ENCODE measurements around the gene GIMAP1.
"Not testable (repeated sequence)": the region's sequence is repeated elsewhere in the genome, so short reads cannot be mapped to it uniquely, and the experiment has no call there.

Gene GIMAP1

GRCh38 chr7:150716368-150716767, at the start of gene GIMAP1:
Gene GIMAP1, plus strand, starts transcription at chr7:150716613. Its CDS starts 2,435 bp downstream, at chr7:150719048.
- no peak for DNase-seq

DNA sequence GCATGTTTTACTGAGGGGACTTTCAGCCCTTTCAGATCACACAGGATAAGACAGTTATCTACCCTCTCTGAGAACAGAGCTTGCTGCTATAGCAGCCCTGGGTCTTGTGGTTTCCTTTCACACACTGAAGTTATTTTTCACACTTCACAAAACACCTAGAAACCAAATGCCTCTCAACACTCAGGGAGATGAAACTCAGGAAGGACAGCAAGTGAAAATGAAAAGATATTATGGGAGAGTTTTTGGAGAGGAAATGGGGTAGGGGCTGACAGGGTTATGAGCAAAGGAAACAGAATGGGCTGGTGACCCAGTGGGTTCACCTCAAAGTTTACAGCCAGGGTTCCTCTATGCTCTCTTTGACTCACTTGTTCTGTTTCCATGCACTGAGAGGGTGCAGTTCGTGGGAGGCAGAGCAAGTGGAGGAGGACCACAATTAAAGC, 47.9 kb upstream of the GIMAP1 start:
- DNase-seq: no peak

- no peak for DNase-seq
Measured at GRCh38 chr7:150668977-150669376, 47.4 kb upstream of the GIMAP1 start.

GRCh38 chr7:150671798-150672585, 44.4 kb upstream of the GIMAP1 start:
- not testable (repeated sequence) for DNase-seq

GRCh38 chr7:150675714-150676113, 40.7 kb upstream of the GIMAP1 start:
- no peak for DNase-seq

GRCh38 chr7:150676276-150676675, 40.1 kb upstream of the GIMAP1 start:
- DNase-seq: not testable (repeated sequence)

DNA sequence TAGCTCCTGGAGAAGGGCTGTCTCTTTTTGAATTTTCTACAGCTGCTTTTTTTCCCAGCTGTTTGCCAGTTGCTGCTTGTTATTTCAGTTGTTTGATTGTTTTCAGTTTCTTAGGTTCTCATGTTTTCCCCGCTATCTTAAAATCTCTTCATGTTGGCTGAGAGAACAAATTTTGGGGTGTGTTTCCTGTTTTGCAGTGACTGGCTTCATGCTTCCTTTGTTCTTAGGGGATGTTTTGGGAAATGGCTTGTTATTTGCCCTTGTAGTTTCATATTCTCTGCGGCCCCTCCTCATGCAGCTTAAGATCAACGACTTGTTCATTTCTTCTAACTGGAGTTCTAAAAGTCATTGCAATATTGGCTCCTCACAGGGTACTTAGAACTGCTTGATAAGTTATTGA, 39.6 kb upstream of the GIMAP1 start:
- DNase-seq: not testable (repeated sequence)

DNA sequence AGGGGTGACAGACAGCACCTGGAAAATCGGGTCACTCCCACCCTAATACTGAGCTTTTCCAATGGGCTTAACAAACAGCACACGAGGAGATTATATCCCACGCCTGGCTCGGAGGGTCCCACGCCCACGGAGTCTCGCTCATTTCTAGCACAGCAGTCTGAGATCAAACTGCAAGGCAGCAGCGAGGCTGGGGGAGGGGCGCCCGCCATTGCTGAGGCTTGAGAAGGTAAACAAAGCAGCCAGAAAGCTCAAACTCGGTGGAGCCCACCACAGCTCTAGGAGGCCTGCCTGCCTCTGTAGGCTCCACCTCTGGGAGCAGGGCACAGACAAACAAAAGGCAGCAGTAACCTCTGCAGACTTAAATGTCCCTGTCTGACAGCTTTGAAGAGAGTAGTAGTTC, 37.8 kb upstream of the GIMAP1 start:
- DNase-seq: not testable (repeated sequence)

- DNase-seq: not testable (repeated sequence)
Measured at GRCh38 chr7:150680364-150680763, 36.0 kb upstream of the GIMAP1 start.

- DNase-seq: no peak
Measured at GRCh38 chr7:150685219-150686029, 31.0 kb upstream of the GIMAP1 start, which contains the start of gene GIMAP2. Gene GIMAP2, plus strand, starts transcription at chr7:150685706. Its CDS starts 1,354 bp downstream, at chr7:150687060.

- no peak for DNase-seq
Measured at GRCh38 chr7:150686030-150686631, 30.3 kb upstream of the GIMAP1 start.

- DNase-seq: no peak
Measured at GRCh38 chr7:150688630-150689029, 27.8 kb upstream of the GIMAP1 start.

GRCh38 chr7:150695654-150696053, 20.8 kb upstream of the GIMAP1 start:
- DNase-seq: no peak

DNA sequence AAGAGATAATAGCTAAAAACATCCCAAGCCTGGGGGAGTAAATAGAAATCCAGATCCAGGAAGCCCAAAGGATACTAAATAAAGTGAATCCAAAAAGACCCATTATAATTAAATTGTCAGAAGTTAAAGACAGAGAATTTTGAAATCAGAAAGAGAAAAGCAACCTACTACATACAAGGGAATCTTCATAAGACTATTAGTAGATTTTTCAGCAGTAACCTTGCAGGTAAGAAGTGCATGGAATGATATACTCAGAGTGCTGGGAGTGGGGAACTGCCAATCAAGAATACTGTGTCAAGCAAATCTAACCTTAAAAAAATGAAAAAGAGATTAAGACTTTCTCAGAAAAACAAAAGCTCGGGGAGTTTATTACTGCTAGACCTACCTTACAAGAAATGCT, 13.2 kb upstream of the GIMAP1 start:
- DNase-seq: no peak

DNA sequence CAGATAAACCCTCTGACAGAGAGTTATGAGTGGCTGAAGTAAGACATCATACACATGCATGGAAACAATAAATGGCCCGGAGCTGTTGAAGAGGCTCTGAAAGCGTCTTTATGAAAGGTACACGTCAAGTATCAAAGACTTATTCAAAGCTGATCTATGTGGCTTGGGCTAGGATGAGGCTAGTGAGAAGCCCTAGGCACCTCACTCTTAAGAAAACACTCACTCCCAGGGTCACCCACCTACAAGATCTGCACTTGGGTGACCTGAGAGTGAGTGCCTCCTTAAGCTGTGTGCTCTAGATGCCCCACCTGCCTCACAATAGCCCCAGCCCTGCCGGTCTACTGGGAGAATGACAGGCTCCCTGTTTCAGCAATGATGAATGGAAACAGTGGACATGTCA, 1.1 kb upstream of the GIMAP1 start:
- DNase-seq: no peak

DNA sequence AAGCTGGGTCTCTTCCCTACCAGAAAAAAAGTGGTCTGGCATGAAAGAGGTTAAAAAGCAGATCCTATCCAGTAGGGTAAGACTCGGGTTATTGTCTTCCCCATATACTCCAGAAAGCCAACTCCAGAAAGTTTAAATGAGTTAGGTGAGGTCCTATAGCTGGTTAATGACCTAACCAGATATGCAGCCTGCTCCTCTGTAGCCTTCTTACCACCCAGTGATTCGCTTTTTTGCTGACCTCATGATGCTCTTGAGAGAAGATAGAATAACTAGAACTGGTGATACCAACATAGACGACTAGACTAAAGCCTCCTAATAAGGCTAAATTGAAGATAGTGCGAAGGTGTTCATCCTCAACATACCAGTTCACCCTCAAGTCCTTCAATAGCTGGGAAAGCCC, 675 bp upstream of the GIMAP1 start:
- DNase-seq: no peak

GRCh38 chr7:150716939-150717338, 526 bp downstream of the GIMAP1 start:
- DNase-seq: no peak

DNA sequence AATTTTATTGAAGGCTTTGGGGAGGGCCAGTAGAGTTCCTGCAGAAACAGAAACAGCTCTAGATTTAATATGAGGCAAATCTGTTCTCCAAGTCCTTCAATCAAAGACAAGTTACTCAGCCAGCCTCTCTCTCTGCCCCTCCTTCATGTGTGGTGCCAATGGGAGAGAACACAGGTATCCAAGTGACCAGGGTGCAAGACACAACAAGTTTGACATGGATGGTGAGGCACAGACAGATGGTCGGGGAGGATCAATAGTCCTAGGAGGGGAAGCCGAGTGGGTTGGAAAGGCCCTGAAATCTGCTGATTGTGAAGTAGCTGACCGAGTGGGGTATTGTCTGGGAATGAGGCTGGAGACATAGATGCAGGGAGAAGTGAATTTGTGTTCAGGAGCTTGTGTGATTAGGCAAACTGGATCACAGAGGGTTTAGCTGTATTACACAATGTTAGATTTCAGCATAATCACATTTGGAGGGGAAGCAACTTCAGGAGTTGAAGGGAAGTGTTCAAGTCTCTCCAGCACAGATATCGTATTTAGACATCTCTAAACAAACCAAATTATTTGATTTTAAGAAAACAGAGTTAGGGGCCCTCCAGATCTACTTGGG, 1.5 kb downstream of the GIMAP1 start:
- DNase-seq: no peak

GRCh38 chr7:150719436-150719835, 3.0 kb downstream of the GIMAP1 start:
- no peak for DNase-seq

DNA sequence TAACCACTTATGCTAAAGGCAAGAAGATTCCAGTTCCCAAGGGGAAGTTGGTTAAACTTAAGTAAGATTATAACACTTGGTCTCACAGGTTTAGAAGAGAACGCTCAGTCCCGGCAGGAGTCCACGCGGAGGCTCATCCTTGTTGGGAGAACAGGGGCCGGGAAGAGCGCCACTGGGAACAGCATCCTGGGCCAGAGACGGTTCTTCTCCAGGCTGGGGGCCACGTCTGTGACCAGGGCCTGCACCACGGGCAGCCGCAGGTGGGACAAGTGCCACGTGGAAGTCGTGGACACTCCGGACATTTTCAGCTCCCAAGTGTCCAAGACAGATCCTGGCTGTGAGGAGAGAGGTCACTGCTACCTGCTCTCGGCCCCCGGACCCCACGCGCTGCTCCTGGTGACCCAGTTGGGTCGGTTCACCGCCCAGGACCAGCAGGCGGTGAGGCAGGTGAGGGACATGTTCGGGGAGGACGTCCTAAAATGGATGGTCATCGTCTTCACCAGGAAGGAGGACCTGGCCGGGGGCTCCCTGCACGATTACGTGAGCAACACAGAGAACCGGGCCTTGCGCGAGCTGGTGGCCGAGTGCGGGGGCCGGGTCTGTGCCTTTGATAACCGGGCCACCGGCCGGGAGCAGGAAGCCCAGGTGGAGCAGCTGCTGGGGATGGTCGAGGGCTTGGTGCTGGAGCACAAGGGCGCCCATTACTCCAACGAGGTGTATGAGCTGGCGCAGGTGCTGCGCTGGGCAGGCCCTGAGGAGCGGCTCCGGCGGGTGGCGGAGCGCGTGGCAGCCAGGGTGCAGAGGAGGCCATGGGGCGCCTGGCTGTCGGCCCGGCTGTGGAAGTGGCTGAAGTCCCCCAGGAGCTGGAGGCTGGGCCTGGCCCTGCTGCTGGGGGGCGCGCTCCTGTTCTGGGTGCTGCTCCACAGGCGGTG, 3.8 kb downstream of the GIMAP1 start:
- DNase-seq: no peak

- no peak for DNase-seq
Measured at GRCh38 chr7:150721970-150722373, 5.6 kb downstream of the GIMAP1 start.

- no peak for DNase-seq
Measured at GRCh38 chr7:150722431-150722931, 6.1 kb downstream of the GIMAP1 start.
